CD4-positive, alpha-beta T cell (primary cell): ENCODE results near the gene TTLL8. TPM values are rescaled to one million over a fixed set of nuclear protein-coding genes. Genes with fewer than 3 reads are reported as not detected.

Experiments
- ATAC-seq: fragments of 200-7000 bp; cut with Tn5 transposase; one replicate; pipeline ENCODE4 v1.10.0; 2022; ENCODE audit warnings: mild to moderate bottlenecking; ENCODE audit not compliant: poor library complexity
- CTCF ChIA-PET: fragments of 350-600 bp; sonication (Branson Sonifier 250); formaldehyde crosslinking; loops from one replicate; lab custom pipeline; 2021; ENCODE audit warnings: antibody characterized with exemption, inconsistent platforms; lab: Charles Lee
- POLR2A ChIA-PET: fragments of 350-600 bp; sonication (Branson Sonifier 250); formaldehyde crosslinking; loops from one replicate; lab custom pipeline; 2021; ENCODE audit warnings: antibody characterized with exemption, inconsistent platforms; lab: Charles Lee
- DNase-seq, 14 experiments: peaks; one replicate each; pipeline ENCODE4 v3.0.0-alpha.2; 2013 to 2020; ENCODE audit warnings: mixed read lengths in 2 of 14
- H3K27ac ChIP-seq, 2 donors: one replicate each; pipeline versions ENCODE4 v1.5.1 to v1.7.0; 2013; ENCODE audit warnings: low read length in 2 of 2, low read depth in 1 of 2, mild to moderate bottlenecking in 1 of 2
- H3K27me3 ChIP-seq, 2 experiments: 1 replicate in 1 of 2; 2 replicates in 1 of 2; pipeline versions ENCODE4 v1.6.1 to v1.7.0; 2013; ENCODE audit warnings: low read length in 2 of 2, control low read depth in 1 of 2, mild to moderate bottlenecking in 1 of 2, moderate library complexity in 1 of 2; ENCODE audit not compliant: insufficient read depth in 2 of 2, control insufficient read depth in 1 of 2
- H3K36me3 ChIP-seq: one replicate; pipeline ENCODE4 v1.6.1; 2013; ENCODE audit warnings: low read length, control low read depth; ENCODE audit not compliant: insufficient read depth
- H3K4me1 ChIP-seq: one replicate; pipeline ENCODE4 v1.6.1; 2013; ENCODE audit warnings: low read length, control low read depth; ENCODE audit not compliant: insufficient read depth
- H3K4me3 ChIP-seq: one replicate; pipeline ENCODE4 v1.5.1; 2013; ENCODE audit warnings: mild to moderate bottlenecking, low read length, moderate library complexity
- H3K9me3 ChIP-seq, 2 experiments: 1 replicate in 1 of 2; 2 replicates in 1 of 2; pipeline versions ENCODE4 v1.6.1 to v1.7.0; 2013; ENCODE audit warnings: low read length in 2 of 2, mild to moderate bottlenecking in 2 of 2, control low read depth in 1 of 2, moderate library complexity in 1 of 2; ENCODE audit not compliant: control insufficient read depth in 1 of 2, insufficient read depth in 1 of 2
- H3K27ac Mint-ChIP-seq: one replicate; pipeline ENCODE4 v1.8.0; 2020; ENCODE audit warnings: mixed read lengths
- H3K27me3 Mint-ChIP-seq: one replicate; pipeline ENCODE4 v1.8.0; 2021; ENCODE audit warnings: mixed read lengths
- H3K36me3 Mint-ChIP-seq: one replicate; pipeline ENCODE4 v1.8.0; 2021; ENCODE audit warnings: low read depth, mixed read lengths
- H3K4me1 Mint-ChIP-seq: one replicate; pipeline ENCODE4 v1.8.0; 2021; ENCODE audit warnings: low read depth, mixed read lengths
- H3K4me3 Mint-ChIP-seq: one replicate; pipeline ENCODE4 v1.8.0; 2020; ENCODE audit warnings: mild to moderate bottlenecking, mixed read lengths
- H3K9me3 Mint-ChIP-seq: one replicate; pipeline ENCODE4 v1.8.0; 2020; ENCODE audit warnings: mixed read lengths
- intact Hi-C, 2 experiments: fragments of 100-400 bp; cut with DNase I in 1 of 2; cut with micrococcal nuclease in 1 of 2; formaldehyde crosslinking; loops; one replicate each; pipeline versions ENCODE4 v1.15.1 to v1.9.0; 2023 to 2025; cut with DNase I, micrococcal nuclease
- total RNA-seq, 174 experiments: library from RNA in 2 of 174; stranded (reverse) in 2 of 174; gene quantifications; one replicate each; pipeline ENCODE4 v1.2.3 and lab custom pipeline; 2021 to 2026
- TF ChIP-seq, protein P1 (sequence below): fragments of 200-600 bp; IDR thresholded peaks from one replicate; pipeline ENCODE4 v1.8.0; 2022; ENCODE audit warnings: antibody characterized with exemption, mild to moderate bottlenecking

Gene TTLL8
- total RNA-seq, 2 experiments from 2014 or later: not detected

DNA sequence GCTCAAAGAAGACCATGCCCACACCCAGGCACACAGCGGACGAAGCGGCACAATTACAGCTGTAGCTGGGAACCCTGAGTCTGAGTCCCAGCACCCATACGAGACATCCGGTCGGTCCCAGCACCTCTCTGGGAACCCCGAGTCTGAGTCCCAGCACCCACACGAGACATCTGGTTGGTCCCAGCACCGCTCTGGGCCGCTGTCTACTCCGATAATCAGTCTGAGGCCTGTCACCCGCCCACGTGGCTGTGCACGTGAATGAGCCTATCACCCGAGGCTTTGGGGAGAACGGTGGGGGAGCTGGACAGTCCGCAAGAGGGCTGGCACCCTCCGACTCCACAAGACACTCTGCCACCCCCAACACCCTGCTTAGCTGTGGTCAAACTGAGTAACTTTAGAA, 6.2 kb downstream of the TTLL8 start:
- H3K27ac ChIP-seq: no peak overlapping the region
- Mint-ChIP-seq H3K36me3 (no peaks in the 10 kb centered on the region), H3K27ac (no peak overlapping the region), H3K4me3 (no peak overlapping the region), H3K4me1 (no peaks in the 10 kb centered on the region), H3K9me3 (no peaks in the 10 kb centered on the region), H3K27me3 (peaks cover 30% of the 10 kb centered on the region)
- H3K4me1 ChIP-seq: no peaks in the 10 kb centered on the region
- peaks cover 0 to 21% of the 10 kb centered on the region in 2 experiments for H3K9me3 ChIP-seq
- no peak overlapping the region for H3K4me3 ChIP-seq
- TF ChIP-seq, protein P1, sequence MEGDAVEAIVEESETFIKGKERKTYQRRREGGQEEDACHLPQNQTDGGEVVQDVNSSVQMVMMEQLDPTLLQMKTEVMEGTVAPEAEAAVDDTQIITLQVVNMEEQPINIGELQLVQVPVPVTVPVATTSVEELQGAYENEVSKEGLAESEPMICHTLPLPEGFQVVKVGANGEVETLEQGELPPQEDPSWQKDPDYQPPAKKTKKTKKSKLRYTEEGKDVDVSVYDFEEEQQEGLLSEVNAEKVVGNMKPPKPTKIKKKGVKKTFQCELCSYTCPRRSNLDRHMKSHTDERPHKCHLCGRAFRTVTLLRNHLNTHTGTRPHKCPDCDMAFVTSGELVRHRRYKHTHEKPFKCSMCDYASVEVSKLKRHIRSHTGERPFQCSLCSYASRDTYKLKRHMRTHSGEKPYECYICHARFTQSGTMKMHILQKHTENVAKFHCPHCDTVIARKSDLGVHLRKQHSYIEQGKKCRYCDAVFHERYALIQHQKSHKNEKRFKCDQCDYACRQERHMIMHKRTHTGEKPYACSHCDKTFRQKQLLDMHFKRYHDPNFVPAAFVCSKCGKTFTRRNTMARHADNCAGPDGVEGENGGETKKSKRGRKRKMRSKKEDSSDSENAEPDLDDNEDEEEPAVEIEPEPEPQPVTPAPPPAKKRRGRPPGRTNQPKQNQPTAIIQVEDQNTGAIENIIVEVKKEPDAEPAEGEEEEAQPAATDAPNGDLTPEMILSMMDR: no peak
- no peak for DNase-seq
- ChIA-PET CTCF (no interaction called here), POLR2A (no interaction called here)
- H3K27me3 ChIP-seq: peaks cover 6 to 10% of the 10 kb centered on the region in 2 experiments
- ATAC-seq: no peak
- H3K36me3 ChIP-seq: no peaks in the 10 kb centered on the region
- intact Hi-C loops: no loop called here

DNA sequence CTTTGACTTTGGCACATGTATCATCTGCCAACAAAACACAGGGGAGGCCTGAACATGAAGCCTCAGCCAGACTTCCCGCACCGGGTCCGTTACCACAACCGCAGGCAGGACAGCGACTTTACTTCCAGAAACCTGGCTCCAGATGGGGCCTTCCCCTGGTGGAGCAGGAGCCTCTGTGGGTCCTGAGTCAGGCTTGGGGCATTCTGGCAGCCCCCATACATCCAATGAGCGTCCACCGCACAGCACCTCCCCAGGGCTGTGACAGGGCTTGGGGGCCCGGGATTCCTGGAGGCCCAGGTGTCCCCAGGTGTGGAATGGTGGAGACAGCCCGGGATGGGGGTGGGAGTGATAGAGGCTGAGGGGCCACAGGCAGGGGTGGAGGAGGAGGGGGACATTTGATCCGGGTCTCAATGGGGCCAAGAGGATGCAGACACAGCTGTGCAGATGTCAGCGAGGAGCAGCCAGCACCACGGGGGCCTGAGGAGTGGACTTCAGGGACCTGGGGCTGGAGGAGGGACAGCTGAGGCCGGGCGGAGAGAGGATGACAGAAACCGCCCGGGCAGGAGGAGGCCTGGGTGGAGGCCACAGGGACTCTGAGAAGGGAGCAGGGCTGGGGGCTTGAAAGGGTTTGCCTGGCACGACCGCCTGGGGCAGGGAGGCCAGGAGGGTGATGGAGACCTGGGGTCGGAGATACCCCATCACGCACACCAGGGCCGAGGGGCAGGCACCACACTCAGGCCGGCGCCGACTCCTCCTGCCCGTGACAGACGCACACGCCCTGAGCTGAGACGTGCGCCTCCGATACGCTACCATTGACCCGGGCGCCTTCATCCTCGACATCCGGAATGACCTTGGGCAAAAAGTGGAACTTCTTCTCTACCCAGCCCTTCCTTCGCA, 8.6 kb downstream of the TTLL8 start:
- H3K36me3 Mint-ChIP-seq: no peaks in the 10 kb centered on the region
- DNase-seq: no peak
- CTCF ChIA-PET: no interaction called here
- H3K27me3 Mint-ChIP-seq: peaks cover 11% of the 10 kb centered on the region
- no peak overlapping the region for H3K4me3 Mint-ChIP-seq
- Histone ChIP-seq H3K4me3 (no peak overlapping the region), H3K27me3 (peaks cover 0 to 5% of the 10 kb centered on the region in 2 experiments), H3K36me3 (no peaks in the 10 kb centered on the region), H3K27ac (no peak overlapping the region), H3K9me3 (peaks cover 0 to 21% of the 10 kb centered on the region in 2 experiments), H3K4me1 (peaks cover 7% of the 10 kb centered on the region)
- no peak overlapping the region for H3K27ac Mint-ChIP-seq
- TF ChIP-seq, protein P1: no peak
- H3K4me1 Mint-ChIP-seq: no peaks in the 10 kb centered on the region
- H3K9me3 Mint-ChIP-seq: no peaks in the 10 kb centered on the region
- POLR2A ChIA-PET: no interaction called here
- intact Hi-C loops: no loop called here
- ATAC-seq: no peak

DNA sequence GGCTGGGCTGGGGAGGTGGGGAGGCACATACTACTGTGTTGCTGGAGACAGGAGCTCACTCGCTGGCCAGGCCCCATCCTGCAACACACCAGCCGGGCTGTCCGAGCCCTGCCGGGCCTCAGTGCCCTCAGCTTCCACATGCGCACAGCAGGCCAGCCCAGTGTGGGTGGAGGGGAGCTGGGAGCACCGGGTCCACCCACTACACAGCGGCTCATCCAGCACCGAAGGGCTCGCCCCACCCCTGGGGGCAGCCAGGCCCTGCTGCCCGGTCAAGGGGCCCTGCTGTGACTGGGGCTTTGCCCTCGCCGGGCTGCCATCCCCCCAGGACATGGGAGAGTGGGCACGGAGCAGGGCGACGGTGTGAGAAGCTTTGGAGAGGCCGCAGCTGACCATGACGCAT, 9.3 kb downstream of the TTLL8 start:
- H3K4me1 ChIP-seq: peaks cover 10% of the 10 kb centered on the region
- no peak overlapping the region for H3K4me3 Mint-ChIP-seq
- intact Hi-C loops: no loop called here
- no peak overlapping the region for H3K27ac Mint-ChIP-seq
- TF ChIP-seq, protein P1: no peak
- DNase-seq (no peak), ATAC-seq (no peak)
- H3K9me3 ChIP-seq: peaks cover 0 to 14% of the 10 kb centered on the region in 2 experiments
- no peak overlapping the region for H3K4me3 ChIP-seq
- peaks cover 0 to 2% of the 10 kb centered on the region in 2 experiments for H3K27me3 ChIP-seq
- no peak overlapping the region for H3K27ac ChIP-seq
- POLR2A ChIA-PET: no interaction called here
- H3K4me1 Mint-ChIP-seq: peaks cover 2% of the 10 kb centered on the region
- H3K9me3 Mint-ChIP-seq: no peaks in the 10 kb centered on the region
- CTCF ChIA-PET: no interaction called here
- peaks cover 8% of the 10 kb centered on the region for H3K27me3 Mint-ChIP-seq
- no peaks in the 10 kb centered on the region for H3K36me3 ChIP-seq
- no peaks in the 10 kb centered on the region for H3K36me3 Mint-ChIP-seq
